Measurements from ENCODE around the gene HOXB5.

HOXB5 gene

GRCh38 chr17:48618256-48618896, 24.8 kb upstream of the HOXB5 start:
- peak overlapping the region; percentile 36 for H3K4me3 ChIP-seq (ENCODE audit: low read depth, low read length)
- TF ChIP-seq CTCF (IDR thresholded peaks at IDR 0.05; ENCODE audit: control insufficient read depth, extremely low read depth, insufficient read depth): peak; percentile 97
- DNase-seq (ENCODE audit: low read depth): peak; percentile 36

GRCh38 chr17:48617471-48618255, 24.1 kb upstream of the HOXB5 start:
- no peak for DNase-seq (ENCODE audit: low read depth)
- no peak for TF ChIP-seq CTCF (IDR thresholded peaks at IDR 0.05; ENCODE audit: control insufficient read depth, extremely low read depth, insufficient read depth)
- H3K4me3 ChIP-seq (ENCODE audit: low read depth, low read length): no peak overlapping the region

- DNase-seq (ENCODE audit: low read depth): no peak
- no peak for TF ChIP-seq CTCF (IDR thresholded peaks at IDR 0.05; ENCODE audit: control insufficient read depth, extremely low read depth, insufficient read depth)
- H3K4me3 ChIP-seq (ENCODE audit: low read depth, low read length): no peak overlapping the region
Observed at GRCh38 chr17:48616717-48617470, 23.3 kb upstream of the HOXB5 start.

GRCh38 chr17:48615963-48616716, 22.6 kb upstream of the HOXB5 start:
- TF ChIP-seq CTCF (IDR thresholded peaks at IDR 0.05; ENCODE audit: control insufficient read depth, extremely low read depth, insufficient read depth): no peak
- DNase-seq (ENCODE audit: low read depth): no peak

GRCh38 chr17:48615047-48615962, 21.7 kb upstream of the HOXB5 start, which contains the start of gene HOXB8:
Gene HOXB8 (minus strand): TSS chr17:48615292. CDS start chr17:48614704, 588 bp downstream.
- no peak for DNase-seq (ENCODE audit: low read depth)
- no peak within 1 kb of the TSS for H3K4me3 ChIP-seq (ENCODE audit: low read depth, low read length)
- TF ChIP-seq CTCF (IDR thresholded peaks at IDR 0.05; ENCODE audit: control insufficient read depth, extremely low read depth, insufficient read depth): no peak

More at GRCh38 chr17:48615963-48616716, 22.6 kb upstream of the HOXB5 start:
- H3K4me3 ChIP-seq (ENCODE audit: low read depth, low read length): no peak overlapping the region

Measured in LNCaP clone FGC (cell line).